HepG2 (cell line): ENCODE measurements around the gene ZNF101. TPM values are rescaled to one million over a fixed set of nuclear protein-coding genes. Genes with fewer than 3 reads are reported as not detected.

Source experiments
- CREBL2 ChIP-seq: sonication (generic); formaldehyde crosslinking; IDR thresholded peaks from 2 replicates; pipeline ENCODE4 v1.8.1; 2023; ENCODE audit warnings: missing genetic modification reagents, mild to moderate bottlenecking, borderline replicate concordance
- DZIP1 ChIP-seq: sonication (generic); formaldehyde crosslinking; IDR thresholded peaks from 2 replicates; pipeline ENCODE4 v1.5.0; 2020; ENCODE audit warnings: mild to moderate bottlenecking, missing genetic modification reagents
- PAWR ChIP-seq: sonication (generic); formaldehyde crosslinking; IDR thresholded peaks from 2 replicates; pipeline ENCODE4 v1.4.0; 2020; ENCODE audit warnings: missing genetic modification reagents, mild to moderate bottlenecking, borderline replicate concordance
- RXRA ChIP-seq: sonication (generic); formaldehyde crosslinking; IDR thresholded peaks from 2 replicates; pipeline ENCODE4 v1.5.1; 2020; ENCODE audit warnings: missing genetic modification reagents
- TCF12 ChIP-seq, 2 experiments: fragments of 450-650 bp in 1 of 2; sonication (generic) in 1 of 2; formaldehyde crosslinking in 1 of 2; IDR thresholded peaks; 2 replicates each; pipeline versions ENCODE4 v1.6.1 to v1.8.0; 2017 to 2022; ENCODE audit warnings: antibody characterized with exemption in 1 of 2, mild to moderate bottlenecking in 1 of 2, missing genetic modification reagents in 1 of 2, moderate library complexity in 1 of 2
- ZNF281 ChIP-seq: sonication (generic); formaldehyde crosslinking; IDR thresholded peaks from 2 replicates; pipeline ENCODE4 v1.4.0; 2020; ENCODE audit warnings: missing genetic modification reagents, borderline replicate concordance
- ZNF513 ChIP-seq: sonication (generic); formaldehyde crosslinking; conservative IDR thresholded peaks from 2 replicates; pipeline ENCODE4 v1.5.0; 2020; ENCODE audit warnings: missing genetic modification reagents
- ZNF574 ChIP-seq: sonication (generic); formaldehyde crosslinking; IDR thresholded peaks from 2 replicates; pipeline ENCODE4 v1.4.0; 2020; ENCODE audit warnings: missing genetic modification reagents
- ZNF737 ChIP-seq: sonication (generic); formaldehyde crosslinking; IDR thresholded peaks from 2 replicates; pipeline ENCODE4 v1.5.0; 2020; ENCODE audit warnings: missing genetic modification reagents, mild to moderate bottlenecking, borderline replicate concordance
- ZNF775 ChIP-seq: sonication (generic); formaldehyde crosslinking; IDR thresholded peaks from 2 replicates; pipeline ENCODE4 v1.4.0; 2020; ENCODE audit warnings: missing genetic modification reagents, mild to moderate bottlenecking, moderate library complexity, borderline replicate concordance
- ZNF792 ChIP-seq: IDR thresholded peaks from 2 replicates; pipeline ENCODE4 v1.6.1; 2016
- ZSCAN20 ChIP-seq: sonication (generic); formaldehyde crosslinking; IDR thresholded peaks from 2 replicates; pipeline ENCODE4 v1.4.0; 2020; ENCODE audit warnings: missing genetic modification reagents, mild to moderate bottlenecking, borderline replicate concordance
- ZXDC ChIP-seq: sonication (generic); formaldehyde crosslinking; IDR thresholded peaks from 2 replicates; pipeline ENCODE4 v1.5.0; 2020; ENCODE audit warnings: mild to moderate bottlenecking, missing genetic modification reagents
- polyA plus RNA-seq, 8 experiments: library from polyadenylated mRNA; depleted of rRNA in 3 of 8; stranded (reverse) in 7 of 8; unstranded in 1 of 8; fragments of >200 nt; fragmentation: Illumina TruSeq in 4 of 8; extraction: Trizol in 4 of 8; gene quantifications; 2 replicates each; pipeline versions ENCODE4 v1.2.1 to v1.2.3, GENCODE V29; 2011 to 2016; ENCODE audit warnings: low read depth in 4 of 8, missing spikeins in 1 of 8, mixed read lengths in 1 of 8; ENCODE audit not compliant: insufficient read depth in 1 of 8
- total RNA-seq, 5 experiments: library from RNA; depleted of rRNA; stranded (reverse); fragments of >200 nt; fragmentation: Illumina TruSeq; extraction: Trizol; gene quantifications; 2 replicates each; pipeline ENCODE4 v1.2.3, GENCODE V29; 2016; ENCODE audit warnings: low read depth in 1 of 5

Gene ZNF101
- total and polyA plus RNA-seq, 2 of the 13 experiments (the other 11 are each of a cell fraction or from before 2014, with no cell fraction given), result 12.9 to 28.9 TPM

GRCh38 chr19:19732579-19733501 is 64.2 kb downstream of the ZNF101 start, which contains the start of gene ZNF14 (continued):
- TF ChIP-seq ZSCAN20 (CRISPR knock-in tag) (0 out of 2 replicates have a peak, but pooled peaks have one; percentile 69), RXRA (CRISPR knock-in tag) (peak; percentile 32; the same call in 1 of the 2 replicates), ZXDC (no peak), TCF12 (IDR thresholded peaks at IDR 0.05) (no peak), TCF12 (CRISPR knock-in tag; IDR thresholded peaks at IDR 0.05) (no peak), ZNF574 (CRISPR knock-in tag) (peak; percentile 66), ZNF792 (0 out of 2 replicates have a peak, but pooled peaks have one; percentile 35), ZNF513 (no peak), CREBL2 (peak; percentile 68; the same call in 1 of the 2 replicates), PAWR (CRISPR knock-in tag) (no peak), ZNF737 (no peak), DZIP1 (CRISPR knock-in tag) (peak; percentile 62; the same call in 1 of the 2 replicates), ZNF775 (CRISPR knock-in tag) (0 out of 2 replicates have a peak, but pooled peaks have one; percentile 32), ZNF281 (CRISPR knock-in tag) (no peak)
